Measurements from ENCODE around the gene ZEB2. TPM values are rescaled to one million over a fixed set of nuclear protein-coding genes. Genes with fewer than 3 reads are reported as not detected.
A peak's percentile ranks its signal among the peaks of the same experiment; 100 is the strongest.

Gene ZEB2
- total RNA-seq, 4 donors from 2014 or later: 19.8 to 69.6 (median 42.9) TPM

DNA sequence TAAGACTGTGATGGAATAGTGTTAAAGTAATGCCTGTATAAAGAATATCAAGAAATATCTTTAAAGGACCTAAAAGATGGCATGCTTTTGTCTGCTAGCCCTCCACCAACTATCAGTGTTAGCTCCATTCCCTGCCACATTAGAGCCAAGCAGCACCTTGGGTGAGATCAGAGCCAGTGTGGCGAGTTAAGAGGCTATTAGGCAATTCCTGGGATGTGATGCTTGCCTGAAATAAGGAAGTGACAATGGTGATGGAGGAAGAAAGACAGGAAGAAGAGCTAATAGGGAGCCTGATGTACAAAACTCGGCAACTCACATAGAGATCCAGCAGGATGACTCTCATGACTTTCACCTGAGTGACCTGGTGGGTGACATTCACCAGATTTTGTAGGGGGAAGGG, 143.5 kb downstream of the ZEB2 start:
- Histone ChIP-seq H3K9me3 (no peaks in the 10 kb centered on the region), H3K4me1 (peaks cover 0 to 15% (median under 1%) of the 10 kb centered on the region in 4 donors), H3K36me3 (no peaks in the 10 kb centered on the region), H3K27me3 (no peaks in the 10 kb centered on the region), H3K27ac (no peak overlapping the region), H3K4me3 (no peak overlapping the region)
- no peak for DNase-seq
- 91% methylated on average over 1 to 2 of the region's 2 CpGs for WGBS, 2 donors (ENCODE audit: low coverage in 1 of 2)
- intact Hi-C loops (cut with DNase I; ENCODE audit: low total_unique reads) (no loop called here), in situ Hi-C loops (cut with MboI; ENCODE audit: low pct_ligation_motif_present in 1 of 4, low pct_unique_long_range_greater_than_20kb in 1 of 4, low sequenced_read_pairs in 3 of 4) (no loop called here)
- TF ChIP-seq POLR2AphosphoS5 (IDR thresholded peaks at IDR 0.05) (no peak), CTCF (IDR thresholded peaks at IDR 0.05) (no peak), POLR2A (IDR thresholded peaks at IDR 0.05) (no peak), EP300 (IDR thresholded peaks at IDR 0.05; ENCODE audit: low read depth) (no peak)

- WGBS, 2 donors (ENCODE audit: low coverage in 1 of 2): 25 to 38% methylated on average over 5 to 6 of the region's 6 CpGs
- no peak overlapping the region for H3K27ac ChIP-seq
- intact Hi-C loops (cut with DNase I; ENCODE audit: low total_unique reads): no loop called here
- no peaks in the 10 kb centered on the region for H3K9me3 ChIP-seq
- H3K36me3 ChIP-seq: no peaks in the 10 kb centered on the region
- DNase-seq: no peak
- no peak overlapping the region for H3K4me3 ChIP-seq
- H3K4me1 ChIP-seq: peaks cover 0 to 15% (median 3%) of the 10 kb centered on the region in 4 donors
- H3K27me3 ChIP-seq: no peaks in the 10 kb centered on the region
- in situ Hi-C loops (cut with MboI; ENCODE audit: low pct_ligation_motif_present in 1 of 4, low pct_unique_long_range_greater_than_20kb in 1 of 4, low sequenced_read_pairs in 3 of 4): no loop called here
- TF ChIP-seq POLR2AphosphoS5 (IDR thresholded peaks at IDR 0.05) (no peak), EP300 (IDR thresholded peaks at IDR 0.05; ENCODE audit: low read depth) (no peak), CTCF (IDR thresholded peaks at IDR 0.05) (no peak), POLR2A (IDR thresholded peaks at IDR 0.05) (no peak)
These were observed 145.7 kb downstream of the ZEB2 start for GRCh38 chr2:144374163-144374661.

DNA sequence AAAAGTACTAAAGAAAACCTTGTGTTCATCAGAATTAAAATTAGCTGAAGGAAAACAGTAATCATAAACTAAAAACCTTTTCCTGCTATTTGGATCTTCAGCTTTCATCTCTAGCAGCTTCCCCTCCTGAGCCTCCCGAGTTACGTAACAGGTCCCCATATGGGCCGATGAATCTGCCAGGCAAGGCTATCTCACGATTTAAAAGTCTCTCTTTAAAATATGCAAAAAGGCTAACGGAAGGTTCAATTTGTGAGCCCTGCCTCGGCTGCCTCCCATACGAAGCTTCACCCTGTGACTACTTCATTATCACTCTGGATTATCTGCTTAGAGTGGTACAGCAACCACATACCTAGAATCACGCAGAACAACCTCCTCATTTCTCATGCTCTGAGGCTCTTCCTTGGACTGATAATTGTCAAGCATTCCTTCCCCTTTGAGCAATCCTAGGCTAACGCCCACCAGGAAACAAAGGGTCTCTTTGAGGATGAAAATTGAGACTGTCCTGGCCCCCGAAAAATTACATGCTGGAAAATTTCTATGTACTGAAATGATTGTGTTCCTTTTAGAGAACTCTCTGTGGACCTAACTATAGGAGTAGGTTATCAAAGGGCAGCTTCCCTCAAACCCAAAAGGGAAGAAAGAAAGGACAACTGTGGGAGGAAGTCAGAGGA, 147.4 kb downstream of the ZEB2 start:
- WGBS, 2 donors (ENCODE audit: low coverage in 1 of 2): 55 to 76% methylated on average over 8 to 10 of the region's 10 CpGs

More for the DNA sequence above, 147.4 kb downstream of the ZEB2 start:
- intact Hi-C loops (cut with DNase I; ENCODE audit: low total_unique reads): no loop called here
- Histone ChIP-seq H3K4me3 (no peak overlapping the region), H3K36me3 (no peaks in the 10 kb centered on the region), H3K27me3 (no peaks in the 10 kb centered on the region), H3K4me1 (peaks cover 0 to 15% (median 3%) of the 10 kb centered on the region in 4 donors), H3K9me3 (no peaks in the 10 kb centered on the region), H3K27ac (peak overlapping the region in 1 of 4 donors; percentile 26)
- TF ChIP-seq CTCF (IDR thresholded peaks at IDR 0.05) (no peak), POLR2A (IDR thresholded peaks at IDR 0.05) (no peak), EP300 (IDR thresholded peaks at IDR 0.05; ENCODE audit: low read depth) (no peak), POLR2AphosphoS5 (IDR thresholded peaks at IDR 0.05) (no peak)
- in situ Hi-C loops (cut with MboI; ENCODE audit: low pct_ligation_motif_present in 1 of 4, low pct_unique_long_range_greater_than_20kb in 1 of 4, low sequenced_read_pairs in 3 of 4): no loop called here
- DNase-seq: peak; percentile 14

All from transverse colon (tissue), 4 donors.